ENCODE measurements around the gene S1PR3. TPM values are rescaled to one million over a fixed set of nuclear protein-coding genes. Genes with fewer than 3 reads are reported as not detected.

The S1PR3 gene
- total RNA-seq, 5 donors from 2014 or later (not counting 1 experiment from before 2014, with no cell fraction given): 0.07 to 0.23 (median 0.12) TPM

GRCh38 chr9:89023740-89024139 lies 32.5 kb downstream of the S1PR3 start:
- Mint-ChIP-seq H3K4me3 (no peak overlapping the region), H3K4me1 (no peaks in the 10 kb centered on the region), H3K27me3 (peaks cover 10 to 35% of the 10 kb centered on the region in 2 donors), H3K27ac (no peak overlapping the region), H3K9me3 (peaks cover 0 to 3% (median 0%) of the 10 kb centered on the region in 3 donors), H3K36me3 (no peaks in the 10 kb centered on the region)
- Histone ChIP-seq H3K27me3 (replicated peaks in 1 of 2; ENCODE audit: control insufficient read depth in 2 of 2, extremely low read depth in 1 of 2, insufficient read depth in 2 of 2, low read length in 1 of 2) (peaks cover 0 to 7% of the 10 kb centered on the region in 2 experiments), H3K27ac (ENCODE audit: low read length) (no peak overlapping the region), H3K9me3 (no peaks in the 10 kb centered on the region), H3K36me3 (ENCODE audit: control insufficient read depth in 2 of 2, extremely low read depth in 1 of 2, insufficient read depth in 1 of 2, low read length in 1 of 2) (no peaks in the 10 kb centered on the region), H3K4me1 (ENCODE audit: control insufficient read depth in 1 of 2, extremely low read depth in 1 of 2, insufficient read depth in 2 of 2, low read length in 2 of 2) (no peaks in the 10 kb centered on the region), H3K4me3 (ENCODE audit: control insufficient read depth in 1 of 2, extremely low read depth in 1 of 2, low read length in 1 of 2) (no peak overlapping the region)
- ATAC-seq (replicated peaks in 1 of 4) (no peak), DNase-seq (no peak)
- ChIA-PET CTCF (no interaction called here), POLR2A (no interaction called here)
- WGBS (ENCODE audit: insufficient coverage): 80% methylated on average over 2 of the region's 3 CpGs

- 80% methylated on average over 1 of the region's 4 CpGs for WGBS (ENCODE audit: insufficient coverage)
- CTCF ChIA-PET: no interaction called here
- Mint-ChIP-seq H3K36me3 (no peaks in the 10 kb centered on the region), H3K4me3 (no peak overlapping the region), H3K4me1 (no peaks in the 10 kb centered on the region), H3K27ac (no peak overlapping the region), H3K9me3 (peaks cover 4 to 8% (median 5%) of the 10 kb centered on the region in 3 donors), H3K27me3 (peaks cover 10 to 35% of the 10 kb centered on the region in 2 donors)
- Histone ChIP-seq H3K36me3 (ENCODE audit: control insufficient read depth in 2 of 2, extremely low read depth in 1 of 2, insufficient read depth in 1 of 2, low read length in 1 of 2) (no peaks in the 10 kb centered on the region), H3K4me3 (ENCODE audit: control insufficient read depth in 1 of 2, extremely low read depth in 1 of 2, low read length in 1 of 2) (no peak overlapping the region), H3K9me3 (no peaks in the 10 kb centered on the region), H3K27ac (ENCODE audit: low read length) (no peak overlapping the region), H3K27me3 (replicated peaks in 1 of 2; ENCODE audit: control insufficient read depth in 2 of 2, extremely low read depth in 1 of 2, insufficient read depth in 2 of 2, low read length in 1 of 2) (peaks cover 0 to 7% of the 10 kb centered on the region in 2 experiments), H3K4me1 (ENCODE audit: control insufficient read depth in 1 of 2, extremely low read depth in 1 of 2, insufficient read depth in 2 of 2, low read length in 2 of 2) (no peaks in the 10 kb centered on the region)
- ATAC-seq (replicated peaks in 1 of 4) (no peak), DNase-seq (no peak)
- POLR2A ChIA-PET: no interaction called here
Observed at GRCh38 chr9:89024727-89025126, 33.5 kb downstream of the S1PR3 start.

- H3K27ac ChIP-seq (ENCODE audit: low read length): no peak overlapping the region
- H3K9me3 ChIP-seq: peaks cover 4% of the 10 kb centered on the region
- ChIA-PET POLR2A (no interaction called here), CTCF (no interaction called here)
- Mint-ChIP-seq H3K27me3 (peaks cover 10 to 35% of the 10 kb centered on the region in 2 donors), H3K4me3 (no peak overlapping the region), H3K36me3 (no peaks in the 10 kb centered on the region), H3K4me1 (no peaks in the 10 kb centered on the region), H3K27ac (no peak overlapping the region), H3K9me3 (peaks cover 10 to 14% (median 13%) of the 10 kb centered on the region in 3 donors)
- H3K4me1 ChIP-seq (ENCODE audit: control insufficient read depth in 1 of 2, extremely low read depth in 1 of 2, insufficient read depth in 2 of 2, low read length in 2 of 2): no peaks in the 10 kb centered on the region
- ATAC-seq (replicated peaks in 1 of 4) (no peak), DNase-seq (no peak)
- peaks cover 0 to 3% of the 10 kb centered on the region in 2 experiments for H3K27me3 ChIP-seq (replicated peaks in 1 of 2; ENCODE audit: control insufficient read depth in 2 of 2, extremely low read depth in 1 of 2, insufficient read depth in 2 of 2, low read length in 1 of 2)
- no peak overlapping the region for H3K4me3 ChIP-seq (ENCODE audit: control insufficient read depth in 1 of 2, extremely low read depth in 1 of 2, low read length in 1 of 2)
- H3K36me3 ChIP-seq (ENCODE audit: control insufficient read depth in 2 of 2, extremely low read depth in 1 of 2, insufficient read depth in 1 of 2, low read length in 1 of 2): no peaks in the 10 kb centered on the region
Observed at GRCh38 chr9:89025553-89025952, 34.3 kb downstream of the S1PR3 start.

- Mint-ChIP-seq H3K4me3 (no peak overlapping the region), H3K27me3 (peaks cover 12 to 41% of the 10 kb centered on the region in 2 donors), H3K9me3 (peaks cover 10 to 17% (median 13%) of the 10 kb centered on the region in 3 donors), H3K36me3 (no peaks in the 10 kb centered on the region), H3K4me1 (no peaks in the 10 kb centered on the region), H3K27ac (no peak overlapping the region)
- no peak for ATAC-seq (replicated peaks in 1 of 4)
- Histone ChIP-seq H3K27ac (ENCODE audit: low read length) (no peak overlapping the region), H3K9me3 (peaks cover 4% of the 10 kb centered on the region), H3K27me3 (replicated peaks in 1 of 2; ENCODE audit: control insufficient read depth in 2 of 2, extremely low read depth in 1 of 2, insufficient read depth in 2 of 2, low read length in 1 of 2) (peaks cover 0 to 5% of the 10 kb centered on the region in 2 experiments), H3K36me3 (ENCODE audit: control insufficient read depth in 2 of 2, extremely low read depth in 1 of 2, insufficient read depth in 1 of 2, low read length in 1 of 2) (no peaks in the 10 kb centered on the region), H3K4me3 (ENCODE audit: control insufficient read depth in 1 of 2, extremely low read depth in 1 of 2, low read length in 1 of 2) (no peak overlapping the region), H3K4me1 (ENCODE audit: control insufficient read depth in 1 of 2, extremely low read depth in 1 of 2, insufficient read depth in 2 of 2, low read length in 2 of 2) (no peaks in the 10 kb centered on the region)
- ChIA-PET CTCF (interaction anchor here in 1 of 2 donors (0.7 kb wide), 1 partner anchor 85 kb away, joined by 3 read pairs; no protein-coding TSS in a partner anchor), POLR2A (no interaction called here)
- 10% methylated on average over 2 of the region's 3 CpGs for WGBS (ENCODE audit: insufficient coverage)
- no peak for DNase-seq
Observed at GRCh38 chr9:89026876-89027275, 35.6 kb downstream of the S1PR3 start.

- Mint-ChIP-seq H3K9me3 (peaks cover 10 to 17% (median 13%) of the 10 kb centered on the region in 3 donors), H3K4me1 (no peaks in the 10 kb centered on the region), H3K4me3 (no peak overlapping the region), H3K27ac (no peak overlapping the region), H3K36me3 (no peaks in the 10 kb centered on the region), H3K27me3 (peaks cover 26 to 54% of the 10 kb centered on the region in 2 donors)
- ChIA-PET POLR2A (no interaction called here), CTCF (interaction anchor here in 1 of 2 donors (0.6 kb wide), 1 partner anchor 1315 kb away, joined by 3 read pairs; no protein-coding TSS in a partner anchor)
- ATAC-seq (replicated peaks in 1 of 4): no peak
- Histone ChIP-seq H3K9me3 (peaks cover 4% of the 10 kb centered on the region), H3K36me3 (ENCODE audit: control insufficient read depth in 2 of 2, extremely low read depth in 1 of 2, insufficient read depth in 1 of 2, low read length in 1 of 2) (no peaks in the 10 kb centered on the region), H3K4me3 (ENCODE audit: control insufficient read depth in 1 of 2, extremely low read depth in 1 of 2, low read length in 1 of 2) (no peak overlapping the region), H3K27ac (ENCODE audit: low read length) (no peak overlapping the region), H3K27me3 (replicated peaks in 1 of 2; ENCODE audit: control insufficient read depth in 2 of 2, extremely low read depth in 1 of 2, insufficient read depth in 2 of 2, low read length in 1 of 2) (peaks cover 2 to 6% of the 10 kb centered on the region in 2 experiments), H3K4me1 (ENCODE audit: control insufficient read depth in 1 of 2, extremely low read depth in 1 of 2, insufficient read depth in 2 of 2, low read length in 2 of 2) (no peaks in the 10 kb centered on the region)
- DNase-seq: no peak
Observed at GRCh38 chr9:89029788-89030187, 38.5 kb downstream of the S1PR3 start.

GRCh38 chr9:89032173-89032572 lies 40.9 kb downstream of the S1PR3 start:
- ChIA-PET CTCF (no interaction called here), POLR2A (no interaction called here)
- Mint-ChIP-seq H3K4me1 (no peaks in the 10 kb centered on the region), H3K36me3 (no peaks in the 10 kb centered on the region), H3K27ac (no peak overlapping the region), H3K9me3 (peaks cover 10 to 17% (median 13%) of the 10 kb centered on the region in 3 donors), H3K27me3 (peaks cover 34 to 51% of the 10 kb centered on the region in 2 donors), H3K4me3 (no peak overlapping the region)
- ATAC-seq (replicated peaks in 1 of 4) (no peak), DNase-seq (no peak)
- peaks cover 4% of the 10 kb centered on the region for H3K9me3 ChIP-seq
- no peaks in the 10 kb centered on the region for H3K36me3 ChIP-seq (ENCODE audit: control insufficient read depth in 2 of 2, extremely low read depth in 1 of 2, insufficient read depth in 1 of 2, low read length in 1 of 2)
- H3K27me3 ChIP-seq (replicated peaks in 1 of 2; ENCODE audit: control insufficient read depth in 2 of 2, extremely low read depth in 1 of 2, insufficient read depth in 2 of 2, low read length in 1 of 2): peaks cover 2 to 11% of the 10 kb centered on the region in 2 experiments
- H3K4me3 ChIP-seq (ENCODE audit: control insufficient read depth in 1 of 2, extremely low read depth in 1 of 2, low read length in 1 of 2): no peak overlapping the region
- no peaks in the 10 kb centered on the region for H3K4me1 ChIP-seq (ENCODE audit: control insufficient read depth in 1 of 2, extremely low read depth in 1 of 2, insufficient read depth in 2 of 2, low read length in 2 of 2)
- no peak overlapping the region for H3K27ac ChIP-seq (ENCODE audit: low read length)
- no CpG with 5 or more reads among the region's 5 CpGs for WGBS (ENCODE audit: insufficient coverage)

GRCh38 chr9:89032661-89033060 lies 41.4 kb downstream of the S1PR3 start:
- H3K27me3 Mint-ChIP-seq: peaks cover 34 to 48% of the 10 kb centered on the region in 2 donors
- H3K4me1 Mint-ChIP-seq: no peaks in the 10 kb centered on the region

More at GRCh38 chr9:89032661-89033060, 41.4 kb downstream of the S1PR3 start:
- ChIA-PET CTCF (no interaction called here), POLR2A (no interaction called here)
- ATAC-seq (replicated peaks in 1 of 4) (no peak), DNase-seq (no peak)
- H3K36me3 Mint-ChIP-seq: no peaks in the 10 kb centered on the region
- no CpG with 5 or more reads among the region's 5 CpGs for WGBS (ENCODE audit: insufficient coverage)
- H3K27ac Mint-ChIP-seq: no peak overlapping the region
- H3K4me1 ChIP-seq (ENCODE audit: control insufficient read depth in 1 of 2, extremely low read depth in 1 of 2, insufficient read depth in 2 of 2, low read length in 2 of 2): no peaks in the 10 kb centered on the region
- peaks cover 2 to 11% of the 10 kb centered on the region in 2 experiments for H3K27me3 ChIP-seq (replicated peaks in 1 of 2; ENCODE audit: control insufficient read depth in 2 of 2, extremely low read depth in 1 of 2, insufficient read depth in 2 of 2, low read length in 1 of 2)
- peaks cover 4% of the 10 kb centered on the region for H3K9me3 ChIP-seq
- no peak overlapping the region for H3K4me3 ChIP-seq (ENCODE audit: control insufficient read depth in 1 of 2, extremely low read depth in 1 of 2, low read length in 1 of 2)
- H3K9me3 Mint-ChIP-seq: peaks cover 10 to 17% (median 13%) of the 10 kb centered on the region in 3 donors
- H3K36me3 ChIP-seq (ENCODE audit: control insufficient read depth in 2 of 2, extremely low read depth in 1 of 2, insufficient read depth in 1 of 2, low read length in 1 of 2): no peaks in the 10 kb centered on the region
- H3K27ac ChIP-seq (ENCODE audit: low read length): no peak overlapping the region
- H3K4me3 Mint-ChIP-seq: no peak overlapping the region
